Smooth muscle cell of the coronary artery (primary cell): ENCODE data around the gene ITPA. TPM values are rescaled to one million over a fixed set of nuclear protein-coding genes. Genes with fewer than 3 reads are reported as not detected.

Experiments used
- total RNA-seq: library from RNA; depleted of rRNA; stranded (reverse); fragments of >200 nt; gene quantifications from 2 replicates; pipeline ENCODE4 v1.2.3, GENCODE V29; 2014; ENCODE audit warnings: low replicate concordance

Gene ITPA
- 9.9 and 30.8 TPM in 2 replicates for total RNA-seq

DNA sequence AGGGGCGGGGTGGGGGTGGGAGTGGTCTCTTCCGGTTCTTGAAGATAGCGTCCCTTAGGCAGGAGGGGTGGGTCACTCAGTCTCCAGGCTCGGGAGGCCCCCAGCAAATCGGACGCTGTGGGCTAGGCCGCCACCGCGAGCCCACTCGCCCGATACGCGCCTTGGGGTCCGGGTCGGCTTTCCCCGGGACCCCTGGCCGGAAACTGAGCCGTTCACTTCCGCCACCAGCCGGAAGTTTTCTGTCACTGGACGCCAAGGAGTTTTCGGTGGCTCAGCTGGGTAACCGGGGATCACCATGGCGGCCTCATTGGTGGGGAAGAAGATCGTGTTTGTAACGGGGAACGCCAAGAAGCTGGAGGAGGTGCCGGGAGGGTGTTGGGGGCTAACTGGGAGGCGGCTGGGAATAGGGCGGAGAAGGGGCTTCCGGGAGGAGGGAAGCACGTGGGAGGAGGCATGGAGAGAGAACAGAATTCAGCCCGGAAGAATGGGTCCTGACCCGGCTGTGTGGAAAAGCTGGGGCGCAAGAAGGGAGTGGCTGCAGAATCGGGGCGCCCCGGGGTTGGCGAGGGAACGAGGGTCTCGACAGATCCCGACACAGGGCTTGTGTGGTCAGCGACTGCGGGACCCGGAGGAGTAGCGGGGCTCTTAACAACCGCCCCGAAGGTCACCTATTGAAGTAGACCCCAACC is at the start of gene ITPA:
Gene ITPA, plus strand, starts transcription at position 242 of the 689 bp plus-strand sequence. Its CDS starts 54 bp downstream, at position 296.

DNA sequence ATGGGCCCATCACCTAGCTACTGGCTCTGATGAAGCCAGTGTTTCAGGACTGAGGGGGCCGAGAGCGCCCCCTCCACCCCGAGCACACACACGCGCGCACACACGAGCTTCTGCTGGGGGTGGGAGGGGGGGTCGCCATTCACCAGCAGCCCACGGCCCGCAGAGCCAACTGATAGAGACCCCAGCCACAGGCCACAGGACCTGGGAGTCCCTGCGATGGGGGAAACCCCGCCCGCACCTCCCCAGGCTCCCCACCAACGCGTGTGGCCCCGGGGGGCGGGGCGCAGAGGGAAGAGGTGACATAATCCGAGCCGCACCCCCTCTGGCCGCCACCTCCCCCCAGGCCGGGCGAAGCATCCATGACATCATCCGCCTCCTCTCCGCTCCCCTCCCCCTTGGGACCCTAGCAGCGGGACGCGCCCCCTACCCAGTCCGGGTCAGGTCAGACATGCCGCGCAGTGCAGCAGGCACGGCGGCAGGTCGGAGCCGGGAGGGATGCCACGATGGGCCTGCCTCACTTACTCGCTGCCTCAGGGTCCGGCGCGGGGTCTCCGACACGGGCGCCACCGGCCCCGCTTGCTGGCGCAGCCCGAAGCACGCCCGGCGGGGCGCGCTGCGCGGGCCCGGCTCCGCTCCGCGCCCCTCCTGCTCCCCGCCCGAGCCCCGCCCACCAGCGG is 36.2 kb upstream of the ITPA start, which contains the start of gene LZTS3:
Gene LZTS3, minus strand, starts transcription at position 617 of the 677 bp plus-strand sequence. CDS start 6,386 bp downstream, outside the sequence.

DNA sequence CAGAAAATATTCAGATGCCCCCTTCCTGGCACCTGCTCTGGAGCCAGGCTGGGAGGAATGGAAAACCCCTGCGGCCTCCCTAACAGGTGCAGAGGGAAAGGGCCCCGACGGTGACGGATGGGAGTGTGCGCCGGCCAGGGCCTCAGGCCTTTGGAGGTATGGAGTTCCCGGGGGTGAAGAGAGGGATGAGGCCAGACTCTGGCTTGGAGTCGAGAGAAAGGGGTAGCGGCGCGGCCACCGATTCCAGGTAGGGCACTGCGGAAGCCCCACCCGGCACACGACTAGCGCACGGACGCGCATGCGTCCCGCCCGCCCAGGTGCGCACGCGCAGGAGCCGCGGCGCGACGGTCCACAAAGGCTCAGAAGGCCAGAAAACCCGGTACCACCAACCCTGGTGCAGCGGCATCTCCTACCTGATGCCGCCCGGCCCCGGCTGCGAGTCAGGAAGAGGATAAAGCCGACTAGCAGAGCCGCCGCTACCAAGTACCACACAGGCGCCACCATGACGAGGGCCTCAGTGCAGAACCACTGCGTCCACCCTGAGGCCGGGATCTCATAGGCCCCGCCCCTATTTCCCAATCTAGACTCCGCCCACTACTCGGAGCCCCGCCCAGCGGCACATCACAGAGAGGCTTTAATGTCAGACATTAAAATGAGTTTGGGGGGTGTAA is 5.0 kb upstream of the ITPA start, which contains the start of gene DDRGK1:
Gene DDRGK1, minus strand, starts transcription at position 559 of the 671 bp plus-strand sequence. Its CDS starts 55 bp downstream, at position 504.

GRCh38 chr20:3239026-3239866 is 29.9 kb downstream of the ITPA start, which contains the start of gene SLC4A11:
Gene SLC4A11, minus strand, starts transcription at chr20:3239190. Its CDS starts 53 bp downstream, at chr20:3239137.

Other genes starting within 250 kb of the ITPA start
- not detected in 2 replicates for gene GNRH2, start 165.9 kb upstream of the ITPA start, total RNA-seq
- gene MRPS26, start 163.4 kb upstream of the ITPA start, total RNA-seq = 42.8 and 45.7 TPM in 2 replicates
- not detected in 2 replicates for gene OXT, start 137.9 kb upstream of the ITPA start, total RNA-seq
- not detected in 2 replicates for gene AVP, start 124.8 kb upstream of the ITPA start, total RNA-seq
- gene FASTKD5, start 49.6 kb upstream of the ITPA start, total RNA-seq = 6.2 and 9.8 TPM in 2 replicates
- 1.5 and 2.1 TPM in 2 replicates for gene UBOX5, start 49.6 kb upstream of the ITPA start, total RNA-seq
- 1.6 and 2.6 TPM in 2 replicates for gene LZTS3, start 35.9 kb upstream of the ITPA start, total RNA-seq
- 27.2 and 38.4 TPM in 2 replicates for gene DDRGK1, start 4.8 kb upstream of the ITPA start, total RNA-seq
- gene SLC4A11, start 29.7 kb downstream of the ITPA start, total RNA-seq = 0.83 and 1.2 TPM in 2 replicates
- 7.3 and 7.5 TPM in 2 replicates for gene DNAAF9, start 198.2 kb downstream of the ITPA start, total RNA-seq